ENCODE measurements around the gene TBC1D17.

DNA sequence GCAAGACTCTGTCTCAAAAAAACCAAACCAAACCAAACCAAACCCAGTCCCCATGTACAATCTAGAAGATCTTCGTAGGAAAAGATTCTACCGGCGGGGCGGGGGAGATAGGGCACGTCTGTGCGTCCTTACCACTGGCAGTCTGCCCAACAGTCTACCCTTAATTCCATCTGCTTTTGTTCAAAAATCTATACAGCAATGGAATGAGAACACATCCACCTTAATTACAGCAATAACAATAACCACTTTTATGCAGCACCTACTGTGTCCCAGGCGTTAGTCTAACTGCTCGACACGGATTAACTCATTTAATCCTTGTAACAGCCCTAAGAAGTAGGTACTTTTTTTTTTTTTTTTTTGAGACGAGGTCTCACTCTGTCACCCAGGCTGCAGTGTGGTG lies 49.0 kb downstream of the TBC1D17 start:
- TF ChIP-seq CTCF (IDR thresholded peaks at IDR 0.05; ENCODE audit: low read depth, low read length, poor library complexity, severe bottlenecking) (no peak), EZH2phosphoT487 (IDR thresholded peaks at IDR 0.05; ENCODE audit: borderline replicate concordance, low read length) (no peak)
